RPMI8226 (cell line): ENCODE data around the gene AWAT1.
"Not testable (repeated sequence)": the region's sequence is repeated elsewhere in the genome, so short reads cannot be mapped to it uniquely, and the experiment has no call there.

Experiments
- DNase-seq: peaks from one replicate; pipeline ENCODE4 v3.0.0-alpha.2; 2015

The AWAT1 gene

GRCh38 chrX:70262952-70263567, 28.6 kb downstream of the AWAT1 start:
- DNase-seq, result peak; percentile 70

GRCh38 chrX:70264784-70265183, 30.3 kb downstream of the AWAT1 start:
- DNase-seq, result no peak

DNA sequence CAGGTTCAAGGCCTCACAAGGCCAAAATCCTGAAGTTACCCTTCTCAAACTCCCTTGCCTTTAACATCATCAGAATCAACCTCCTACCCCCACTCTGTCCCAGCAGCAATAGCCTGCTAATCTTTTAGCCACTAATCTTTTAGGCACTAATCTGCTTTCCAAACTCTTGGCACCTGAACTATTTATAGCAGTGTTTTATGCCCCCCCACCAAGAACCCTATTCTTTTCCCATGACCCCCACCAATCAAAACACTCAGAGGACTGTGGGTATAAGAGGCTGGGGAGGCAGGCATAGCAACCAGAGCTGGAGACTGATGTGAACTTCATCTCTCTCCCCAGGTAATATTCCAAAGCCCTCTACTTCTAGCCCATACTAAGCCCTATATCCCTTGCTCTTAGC, 33.6 kb downstream of the AWAT1 start, which contains the start of gene ARR3:
TSS of gene ARR3 (plus strand) at position 301 of the 400 bp plus-strand sequence. CDS start 1,052 bp downstream, outside the sequence.
- DNase-seq, result no peak

GRCh38 chrX:70274029-70274428, 39.6 kb downstream of the AWAT1 start:
- DNase-seq, result not testable (repeated sequence)

DNA sequence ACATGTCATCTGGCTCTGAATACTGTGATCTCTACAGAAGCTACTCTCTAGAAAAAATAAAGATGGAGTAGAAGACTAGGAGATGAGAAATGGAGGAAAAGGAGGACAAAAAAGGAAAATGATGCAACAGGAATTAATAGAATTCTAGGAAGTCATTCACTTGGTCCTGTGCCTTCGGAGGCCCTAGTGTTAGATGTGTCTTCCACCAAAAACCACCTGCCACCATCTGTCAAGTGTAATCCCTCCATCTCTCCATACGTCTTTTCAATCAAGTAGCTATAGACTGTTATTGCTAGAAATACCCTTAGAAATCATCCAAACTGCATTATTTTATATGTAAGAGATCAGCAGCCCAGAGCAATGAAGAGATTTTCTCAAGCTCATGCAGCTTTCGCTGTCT, 44.6 kb downstream of the AWAT1 start:
- no peak for DNase-seq

DNA sequence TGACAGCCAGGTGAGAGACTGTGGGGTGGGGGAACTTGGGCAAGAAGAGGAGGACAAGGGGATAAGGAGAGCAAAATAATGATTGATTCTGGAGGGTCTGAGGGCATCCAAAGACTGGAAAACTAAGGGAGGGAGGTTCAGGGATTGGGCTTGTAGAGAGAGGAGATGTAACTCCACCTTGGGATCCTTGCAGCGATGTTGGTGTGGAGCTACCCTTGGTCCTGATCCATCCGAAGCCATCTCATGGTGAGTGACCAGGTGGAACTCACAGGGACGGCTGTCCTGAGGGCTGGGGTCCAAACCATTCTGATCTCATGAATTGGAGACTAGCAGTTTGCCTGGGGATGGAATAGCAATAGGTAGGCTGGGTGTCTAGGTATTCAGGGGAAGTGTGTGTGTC, 46.1 kb downstream of the AWAT1 start:
- no peak for DNase-seq

DNA sequence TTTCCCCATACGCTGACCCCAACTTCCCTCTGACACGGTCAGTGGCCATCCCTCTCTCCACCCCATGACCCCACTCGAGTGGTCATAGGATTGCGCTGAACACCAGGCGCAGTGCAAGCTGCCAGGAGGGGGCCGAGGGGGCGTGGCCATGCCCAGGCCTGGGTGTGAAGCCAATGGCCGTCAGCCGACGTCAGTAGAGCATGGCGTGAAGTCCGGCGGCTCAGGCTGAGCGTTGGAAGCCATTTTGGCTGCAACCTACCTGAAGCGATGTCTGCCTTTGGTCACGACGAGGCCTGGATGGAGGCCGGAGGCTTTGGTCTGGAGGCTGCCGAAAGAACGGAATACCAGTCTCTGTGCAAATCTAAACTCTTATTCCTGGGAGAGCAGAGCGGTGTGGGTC, 47.5 kb downstream of the AWAT1 start, which contains the start of gene RAB41:
TSS of gene RAB41 (plus strand) at position 222 of the 400 bp plus-strand sequence. CDS start at position 268, 46 bp downstream.
- no peak for DNase-seq

DNA sequence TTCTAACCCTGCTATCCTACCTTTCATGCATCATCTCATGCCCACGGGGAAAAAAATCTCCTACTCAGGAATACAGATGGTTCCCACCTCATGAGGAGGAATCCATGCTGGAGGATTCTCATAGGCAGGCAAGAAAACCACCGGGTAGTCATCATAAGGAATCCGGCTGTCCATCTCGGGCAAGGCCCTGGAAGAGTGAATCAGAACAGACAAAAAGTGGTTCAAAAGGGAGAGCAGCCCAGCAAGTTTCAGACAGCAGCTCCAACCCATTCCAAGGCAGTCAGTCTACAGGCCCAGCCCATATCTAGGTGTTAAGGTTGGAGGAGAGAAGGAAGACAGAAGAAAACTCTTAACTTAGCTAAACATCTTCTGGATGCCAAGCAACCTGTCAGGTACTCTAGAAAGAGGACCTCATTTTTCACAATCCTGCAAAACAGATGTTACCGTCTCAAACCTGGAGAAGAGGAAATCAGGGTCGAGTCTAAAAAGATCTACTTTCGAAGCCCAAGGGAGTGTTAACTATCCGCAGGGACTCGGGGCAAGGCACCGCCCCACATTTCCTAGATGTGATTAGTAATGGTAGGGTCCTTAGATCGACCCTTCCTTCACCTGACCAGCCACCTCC, 54.8 kb downstream of the AWAT1 start:
- no peak for DNase-seq
